Astrocyte of the hippocampus (primary cell): ENCODE data around the gene WWC2.
"Not testable (repeated sequence)": the region's sequence is repeated elsewhere in the genome, so short reads cannot be mapped to it uniquely, and the experiment has no call there.

Source experiments
- DNase-seq: peaks from one replicate; pipeline ENCODE4 v3.0.0; 2011; ENCODE audit warnings: low read depth, low spot score

The WWC2 gene

GRCh38 chr4:183100827-183101226, 1.8 kb downstream of the WWC2 start:
- peak; percentile 22 for DNase-seq

DNA sequence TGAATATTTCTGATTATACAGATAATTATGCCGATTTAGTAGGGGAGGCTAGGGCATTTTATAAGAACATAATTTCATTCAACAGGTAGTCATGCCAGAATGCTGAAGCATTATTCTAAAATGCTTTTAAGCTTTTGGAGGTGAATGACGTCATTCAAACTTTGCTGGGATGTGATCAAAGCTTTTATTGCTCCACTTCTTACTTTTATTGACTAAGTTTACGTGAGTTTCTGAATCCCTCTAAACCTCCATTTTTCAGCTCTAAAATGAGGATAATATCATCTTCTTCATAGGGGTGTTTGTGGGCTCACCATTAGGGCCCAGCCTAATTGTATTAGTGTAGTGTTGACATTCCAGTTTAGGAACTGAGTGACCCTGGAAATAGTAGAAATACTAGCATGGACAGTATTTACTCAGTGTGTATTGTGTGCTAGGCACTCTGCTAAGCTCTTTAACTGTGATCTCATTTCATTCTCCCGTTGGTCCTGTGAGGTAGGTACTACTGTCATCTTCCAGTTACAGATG, 3.0 kb downstream of the WWC2 start:
- no peak for DNase-seq

DNA sequence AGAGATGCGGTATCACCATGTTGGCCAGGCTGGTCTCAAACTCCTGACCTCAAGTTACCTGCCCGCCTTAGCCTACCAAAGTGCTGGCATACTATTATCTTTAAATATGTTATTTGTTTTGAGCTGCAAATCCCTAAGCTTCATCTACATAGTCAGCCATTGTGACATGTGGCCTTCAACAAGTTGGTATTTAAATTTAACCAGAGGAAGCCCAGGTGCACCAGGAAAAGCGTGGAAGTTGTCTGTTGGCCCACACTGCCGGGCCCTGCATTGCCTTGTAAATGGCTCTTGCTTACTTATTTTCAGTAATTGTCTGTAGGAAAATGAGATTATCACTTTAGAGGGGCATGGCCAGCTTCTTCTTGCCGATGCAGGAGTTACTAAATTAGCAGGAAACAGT, 6.0 kb downstream of the WWC2 start:
- no peak for DNase-seq

- no peak for DNase-seq
These were observed 7.8 kb downstream of the WWC2 start for GRCh38 chr4:183106839-183107238.

GRCh38 chr4:183107891-183108459, 8.9 kb downstream of the WWC2 start:
- no peak for DNase-seq

DNA sequence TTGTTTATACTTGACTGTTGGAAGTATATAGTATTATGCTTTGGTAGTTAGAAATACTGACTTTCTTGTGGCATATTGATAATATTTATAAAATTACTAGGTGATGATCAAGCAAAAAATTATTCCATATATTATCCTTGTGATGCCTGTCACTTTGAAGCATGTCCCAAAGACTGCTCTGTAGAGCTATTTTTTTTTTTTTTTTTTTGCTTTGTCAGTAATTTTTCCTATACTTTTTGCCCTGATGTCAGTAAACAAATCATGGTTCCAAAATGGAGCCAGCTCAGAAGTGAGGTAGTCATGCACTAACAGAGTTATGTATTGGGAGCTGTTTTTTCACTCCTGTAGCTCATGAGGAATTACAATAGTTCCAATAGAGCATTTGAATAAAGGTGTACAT, 11.2 kb downstream of the WWC2 start:
- DNase-seq, result no peak

- no peak for DNase-seq
These were observed 12.4 kb downstream of the WWC2 start for GRCh38 chr4:183111452-183111885.

- DNase-seq, result peak; percentile 59
These were observed 19.1 kb downstream of the WWC2 start for GRCh38 chr4:183118141-183118540.

- peak; percentile 94 for DNase-seq
These were observed 19.5 kb downstream of the WWC2 start for GRCh38 chr4:183118585-183118984.

DNA sequence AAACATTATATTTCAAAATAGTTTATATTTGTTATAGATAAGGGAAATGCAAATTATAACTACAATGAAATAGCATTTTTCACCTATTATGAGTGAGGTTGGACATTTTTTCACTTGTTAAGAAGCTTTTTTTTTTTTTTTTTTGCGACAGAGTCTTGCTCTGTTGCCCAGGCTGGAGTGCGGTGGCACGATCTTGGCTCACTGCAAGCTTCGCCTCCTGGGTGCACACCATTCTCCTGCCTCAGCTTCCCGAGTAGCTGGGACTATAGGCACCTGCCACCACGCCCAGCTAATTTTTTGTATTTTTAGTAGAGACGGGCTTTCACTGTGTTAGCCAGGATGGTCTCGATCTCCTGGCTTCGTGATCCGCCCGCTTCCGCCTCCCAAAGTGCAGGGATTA, 22.6 kb downstream of the WWC2 start:
- not testable (repeated sequence) for DNase-seq

- no peak for DNase-seq
These were observed 25.2 kb downstream of the WWC2 start for GRCh38 chr4:183124228-183124627.

DNA sequence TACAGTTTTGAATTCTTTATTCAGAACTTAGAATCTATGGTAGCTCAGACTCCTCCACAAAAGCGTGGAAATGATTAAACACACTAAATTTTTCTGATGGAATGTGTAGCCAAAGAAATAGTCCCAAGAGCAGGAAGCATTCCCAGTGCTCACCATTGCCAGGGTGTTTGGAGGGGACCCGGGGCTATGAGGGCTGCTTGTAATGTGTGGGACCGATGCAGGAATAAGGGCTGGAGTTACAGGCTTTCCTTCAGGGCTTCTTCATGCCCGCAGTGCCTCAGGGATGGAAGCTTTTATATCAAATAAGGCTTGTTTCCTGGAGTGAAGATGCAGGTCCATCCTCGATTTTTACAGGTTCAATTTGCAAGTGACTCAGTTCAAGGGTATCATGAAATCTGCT, 25.8 kb downstream of the WWC2 start:
- DNase-seq, result no peak

DNA sequence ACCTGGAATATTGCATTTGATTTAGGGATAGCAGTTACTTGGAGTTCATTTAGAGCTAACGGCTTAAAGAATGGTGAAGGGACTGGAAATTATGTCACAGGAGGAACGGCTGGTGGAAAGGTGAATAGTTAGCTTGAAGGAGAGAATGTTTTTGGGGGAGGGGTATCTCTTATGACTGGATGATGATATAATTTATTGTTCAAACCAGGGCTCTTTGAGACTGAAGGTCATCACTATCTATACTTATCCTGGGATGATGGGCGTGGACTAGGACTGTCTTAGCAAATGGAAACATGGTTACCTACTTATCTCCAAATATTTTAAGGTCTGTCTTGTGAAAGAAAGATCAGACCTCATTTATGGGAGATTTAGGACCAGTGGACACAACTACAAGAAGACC, 30.1 kb downstream of the WWC2 start:
- DNase-seq, result no peak

DNA sequence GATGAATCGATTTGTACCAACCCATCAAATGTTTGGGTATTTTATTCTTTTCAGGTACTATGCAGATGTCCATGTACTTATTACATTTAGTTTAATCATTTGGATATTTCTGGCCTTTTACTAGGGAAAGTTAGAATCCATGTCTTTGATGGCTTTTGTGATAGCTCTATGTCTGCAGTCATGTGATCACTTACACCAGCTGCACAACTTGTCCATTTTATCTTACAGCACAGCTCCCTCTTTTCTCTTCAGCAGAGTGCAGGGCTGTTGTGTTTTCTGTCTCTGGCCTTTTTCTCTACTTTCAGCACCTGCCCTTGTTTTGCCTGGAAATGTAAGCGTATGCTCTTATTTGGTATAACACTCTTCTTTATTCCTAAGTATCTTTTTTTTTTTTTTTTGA, 30.6 kb downstream of the WWC2 start:
- no peak for DNase-seq

DNA sequence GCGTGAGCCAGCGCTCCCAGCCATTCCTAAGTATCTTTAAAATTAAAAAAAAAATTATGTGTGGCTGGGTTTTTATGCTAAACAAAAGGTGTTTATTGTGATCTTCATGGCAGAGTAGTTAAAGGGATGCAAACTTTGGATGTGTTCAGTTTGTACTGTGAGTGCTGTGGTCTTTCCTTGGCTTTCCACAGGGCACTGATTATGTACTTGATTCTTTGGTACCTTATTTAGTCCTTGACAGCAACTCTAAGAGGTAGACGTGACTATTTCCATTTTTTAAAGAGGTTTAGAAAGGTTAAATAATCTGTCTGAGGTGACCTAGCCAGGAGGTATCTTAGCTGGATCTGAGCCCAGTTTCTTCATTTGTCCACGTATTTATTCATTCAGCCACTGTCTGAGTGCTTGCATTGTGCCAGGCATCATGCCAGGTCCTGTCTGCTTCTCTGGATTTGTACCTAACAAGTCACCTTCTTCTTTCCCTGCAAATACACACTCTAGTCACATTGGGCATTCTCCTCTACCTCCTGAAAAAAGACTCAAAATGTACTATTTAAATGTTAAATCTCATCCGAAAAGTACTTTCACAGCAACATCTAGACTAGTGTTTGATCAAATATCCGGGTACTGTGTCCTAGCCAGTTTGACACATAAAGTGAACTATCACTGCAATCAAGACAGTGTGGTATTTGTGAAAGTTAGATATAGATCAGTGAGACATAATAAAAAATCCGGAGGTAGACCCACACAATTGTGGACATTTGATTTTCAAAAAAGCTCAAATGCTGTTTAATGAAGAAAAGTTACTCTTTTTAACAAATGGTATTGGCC, 31.5 kb downstream of the WWC2 start:
- peak; percentile 73 for DNase-seq

DNA sequence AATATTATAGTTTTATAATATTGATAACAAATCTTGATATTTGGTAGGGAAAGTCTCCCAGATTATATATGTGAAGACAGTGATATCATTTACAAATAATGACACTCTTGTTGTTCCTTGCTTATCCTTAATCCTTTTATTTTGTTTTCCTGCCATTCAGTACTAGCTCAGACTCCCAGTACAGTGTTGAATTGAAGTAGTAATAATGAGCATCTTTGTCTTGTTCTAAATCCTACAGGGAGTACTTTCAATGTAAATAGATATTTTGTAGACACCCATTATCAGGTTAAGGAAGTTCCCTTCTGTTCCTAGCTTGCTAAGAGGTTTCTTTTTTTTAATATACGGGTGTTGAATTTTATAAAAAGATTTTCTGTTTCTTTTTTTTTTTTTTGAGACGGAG, 33.0 kb downstream of the WWC2 start:
- no peak for DNase-seq

DNA sequence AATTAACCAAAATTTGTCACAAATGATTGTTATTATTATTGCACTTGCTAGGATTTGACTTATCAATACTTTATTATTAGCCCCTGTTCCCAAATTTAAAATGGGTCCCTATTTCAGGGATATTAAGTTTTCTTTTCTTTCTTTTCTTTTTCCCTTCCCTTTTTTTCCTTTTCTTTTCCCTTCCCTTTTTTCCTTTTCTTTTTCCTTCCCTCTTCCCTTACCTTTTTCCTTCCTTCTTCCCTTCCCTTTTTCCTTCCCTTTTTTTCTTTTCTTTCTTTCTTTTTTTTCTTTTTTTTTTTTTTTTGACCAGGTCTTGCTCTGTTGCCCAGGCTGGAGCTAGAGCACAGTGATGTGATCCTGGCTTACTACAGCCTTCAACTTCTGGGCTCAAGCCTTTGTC, 33.8 kb downstream of the WWC2 start:
- no peak for DNase-seq

GRCh38 chr4:183136855-183137254, 37.8 kb downstream of the WWC2 start:
- no peak for DNase-seq

DNA sequence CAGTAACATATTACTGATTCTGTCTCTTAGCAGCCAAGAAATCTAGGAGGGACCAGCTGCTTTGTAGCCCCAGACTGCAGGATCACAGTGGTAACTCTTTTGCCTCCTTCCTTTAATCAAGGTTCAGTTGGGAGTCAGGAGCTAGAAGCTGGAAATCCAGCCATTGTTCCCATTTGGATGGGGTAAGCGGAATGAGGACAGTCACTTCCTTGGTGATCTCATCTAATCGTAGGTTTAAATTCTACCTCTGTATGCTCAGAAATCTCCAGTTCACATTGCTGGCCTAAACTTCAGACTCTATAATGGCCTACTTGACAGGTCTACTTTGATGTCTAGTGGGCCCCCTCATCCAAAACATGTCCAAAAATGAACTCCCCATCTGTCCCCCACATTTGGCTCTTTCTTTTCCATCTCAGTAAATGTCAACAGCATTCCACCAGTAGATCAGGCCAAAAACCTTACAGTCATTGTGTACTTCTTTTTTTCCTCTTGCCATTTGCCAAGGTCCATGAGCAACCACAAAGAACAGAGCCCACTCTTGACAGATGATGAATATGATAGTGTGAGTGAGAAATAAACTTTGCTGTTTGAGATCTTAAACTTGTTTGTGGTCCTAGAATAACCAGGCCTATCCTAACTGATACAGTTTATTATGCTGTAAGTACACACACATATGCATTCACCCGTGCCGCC, 40.1 kb downstream of the WWC2 start:
- peak; percentile 56 for DNase-seq

DNA sequence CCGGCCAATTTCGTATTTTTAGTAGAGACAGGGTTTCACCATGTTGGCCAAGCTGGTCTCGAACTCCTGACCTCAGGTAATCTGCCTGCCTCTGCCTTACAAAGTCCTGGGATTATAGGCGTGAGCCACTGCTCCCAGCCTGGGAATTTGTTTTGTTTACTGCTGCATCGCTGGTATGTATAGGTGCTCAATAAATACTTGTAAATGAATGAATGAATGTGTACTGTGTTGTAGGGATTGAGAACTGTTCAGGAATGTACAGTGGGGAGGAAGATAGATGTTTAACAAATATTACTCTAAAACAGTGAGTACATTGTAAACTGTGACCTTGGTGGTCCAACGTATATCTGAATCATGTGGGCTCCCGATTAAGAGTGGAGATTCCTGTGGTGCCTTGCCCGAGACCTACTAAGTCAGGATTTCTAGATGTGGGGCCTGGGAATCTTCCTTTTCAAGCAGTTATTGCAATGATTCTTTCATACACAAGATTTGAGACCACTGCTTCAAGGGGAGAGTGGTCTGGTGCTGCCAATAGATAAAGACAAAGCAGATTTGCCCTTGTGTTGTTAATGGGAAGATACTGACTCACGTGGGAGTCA, 41.0 kb downstream of the WWC2 start:
- DNase-seq, result no peak

DNA sequence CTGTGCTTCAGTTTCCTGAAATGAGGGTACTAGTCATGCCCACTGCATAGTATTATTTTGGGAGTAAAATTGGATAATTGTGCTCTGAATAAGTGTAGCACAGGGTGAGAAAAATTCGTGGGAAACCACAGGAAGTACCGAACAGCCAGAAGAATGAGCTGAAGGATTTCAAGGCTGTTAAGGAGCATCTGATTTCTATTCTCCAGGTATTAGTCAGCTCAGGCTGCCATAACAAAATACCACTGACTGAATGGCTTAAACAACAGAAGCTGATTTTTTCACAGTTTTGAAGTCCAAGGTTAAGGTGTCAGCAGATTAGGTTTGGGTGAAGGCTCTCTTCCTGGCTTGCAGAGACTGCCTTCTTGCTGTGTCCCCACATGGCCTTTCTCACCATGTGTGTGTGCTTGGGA, 41.9 kb downstream of the WWC2 start:
- peak; percentile 90 for DNase-seq

DNA sequence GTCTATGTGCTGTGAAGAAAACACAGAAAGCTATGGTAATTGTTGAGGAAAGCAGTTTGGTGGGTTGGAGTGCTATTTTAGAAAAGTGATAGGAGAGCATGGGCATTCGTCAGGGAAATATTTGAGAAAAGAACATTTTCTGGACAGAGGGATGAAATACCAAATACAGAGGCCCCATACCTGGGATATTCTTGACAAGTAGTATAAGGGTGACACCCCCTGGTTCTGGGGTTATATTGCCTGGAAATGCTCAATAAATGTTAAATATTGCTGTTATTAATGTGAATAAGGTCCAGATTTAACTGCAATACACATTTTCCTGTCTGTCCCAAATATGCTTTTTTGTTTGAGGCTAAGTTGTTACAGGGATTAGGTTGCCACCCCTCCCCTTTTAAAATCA, 42.9 kb downstream of the WWC2 start:
- DNase-seq, result no peak
